Stomach (tissue), 4 donors: Measurements from ENCODE around the gene KLK7.
"Not testable (repeated sequence)": the region's sequence is repeated elsewhere in the genome, so short reads cannot be mapped to it uniquely, and the experiment has no call there.

Source experiments
- EP300 ChIP-seq: sonication (generic); formaldehyde crosslinking; IDR thresholded peaks from one replicate; pipeline ENCODE4 v1.6.1; 2017; ENCODE audit warnings: antibody characterized with exemption
- POLR2A ChIP-seq, 4 donors: fragments of 450-650 bp; IDR thresholded peaks; one replicate each; pipeline ENCODE4 v1.6.1; 2016; ENCODE audit warnings: antibody characterized with exemption in 4 of 4, control low read depth in 2 of 4, mild to moderate bottlenecking in 1 of 4, moderate library complexity in 1 of 4
- TF ChIP-seq, protein P1 (sequence below), 7 experiments: fragments of 450-650 bp in 4 of 7; fragments of 200-600 bp in 3 of 7; sonication (generic) in 3 of 7; IDR thresholded peaks; one replicate each; pipeline ENCODE4 v1.5.1; 2016 to 2019; ENCODE audit warnings: antibody characterized with exemption in 7 of 7, control low read depth in 2 of 7, mild to moderate bottlenecking in 1 of 7

DNA sequence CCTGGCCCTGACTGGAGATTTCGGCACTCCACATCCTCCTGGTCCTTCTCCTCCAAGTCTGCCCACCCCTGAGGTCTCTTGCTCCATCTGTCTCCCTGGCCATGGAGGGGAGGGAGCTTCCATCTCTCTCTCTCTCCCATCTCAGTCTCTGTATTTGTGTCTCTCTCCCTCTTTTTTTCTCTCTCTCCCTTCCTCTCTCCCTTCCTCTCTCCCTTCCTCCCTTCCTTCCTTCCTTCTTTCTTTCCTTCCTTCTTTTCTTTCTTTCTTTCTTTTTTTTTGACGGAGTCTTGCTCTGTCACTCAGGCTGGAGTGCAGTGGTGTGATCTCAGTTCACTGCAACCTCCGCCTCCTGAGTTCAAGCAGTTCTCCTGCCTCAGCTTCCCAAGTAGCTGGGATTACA, 13.9 kb downstream of the KLK7 start:
- not testable (repeated sequence) for TF ChIP-seq EP300; POLR2A (IDR thresholded peaks at IDR 0.05)
- TF ChIP-seq, protein P1, sequence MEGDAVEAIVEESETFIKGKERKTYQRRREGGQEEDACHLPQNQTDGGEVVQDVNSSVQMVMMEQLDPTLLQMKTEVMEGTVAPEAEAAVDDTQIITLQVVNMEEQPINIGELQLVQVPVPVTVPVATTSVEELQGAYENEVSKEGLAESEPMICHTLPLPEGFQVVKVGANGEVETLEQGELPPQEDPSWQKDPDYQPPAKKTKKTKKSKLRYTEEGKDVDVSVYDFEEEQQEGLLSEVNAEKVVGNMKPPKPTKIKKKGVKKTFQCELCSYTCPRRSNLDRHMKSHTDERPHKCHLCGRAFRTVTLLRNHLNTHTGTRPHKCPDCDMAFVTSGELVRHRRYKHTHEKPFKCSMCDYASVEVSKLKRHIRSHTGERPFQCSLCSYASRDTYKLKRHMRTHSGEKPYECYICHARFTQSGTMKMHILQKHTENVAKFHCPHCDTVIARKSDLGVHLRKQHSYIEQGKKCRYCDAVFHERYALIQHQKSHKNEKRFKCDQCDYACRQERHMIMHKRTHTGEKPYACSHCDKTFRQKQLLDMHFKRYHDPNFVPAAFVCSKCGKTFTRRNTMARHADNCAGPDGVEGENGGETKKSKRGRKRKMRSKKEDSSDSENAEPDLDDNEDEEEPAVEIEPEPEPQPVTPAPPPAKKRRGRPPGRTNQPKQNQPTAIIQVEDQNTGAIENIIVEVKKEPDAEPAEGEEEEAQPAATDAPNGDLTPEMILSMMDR (IDR thresholded peaks at IDR 0.05), result not testable (repeated sequence)
